HCT116 (cell line): ENCODE measurements around the gene GPR142. TPM values are rescaled to one million over a fixed set of nuclear protein-coding genes. Genes with fewer than 3 reads are reported as not detected.

Experiments
- ATAC-seq: fragments of 200-7000 bp; cut with Tn5 transposase; 2 replicates; pipeline ENCODE4 v1.9.1; 2020; ENCODE audit warnings: mild to moderate bottlenecking, moderate library complexity
- BruUV-seq: library from RNA; stranded (reverse); fragments of 400-500 nt; replicated peaks from 2 replicates; lab custom pipeline; 2021; lab: Mats Ljungman, UMichigan
- CTCF ChIA-PET: fragments of 300-600 bp; sonication (Branson Sonifier 250); formaldehyde crosslinking; loops from one replicate; lab custom pipeline; 2021; ENCODE audit warnings: antibody characterized with exemption; lab: Charles Lee
- POLR2A ChIA-PET: fragments of 300-600, 350-600 bp; sonication (Branson Sonifier 250); formaldehyde crosslinking; loops from one replicate; lab custom pipeline; 2021; ENCODE audit warnings: antibody characterized with exemption; lab: Charles Lee
- RAD21 ChIA-PET, 2 experiments: fragments of 300-600 bp; sonication (Branson Sonifier 250); formaldehyde crosslinking; loops; one replicate each; lab custom pipeline; 2023; ENCODE audit warnings: low total read pairs in 2 of 2; ENCODE audit not compliant: uncharacterized antibody in 2 of 2, unreplicated experiment in 2 of 2, low non-redundant PET in 1 of 2; lab: Charles Lee
- DNase-seq: peaks from one replicate; pipeline ENCODE4 v3.0.0-alpha.2; 2010; ENCODE audit warnings: low read depth, low spot score
- H2AFZ ChIP-seq: fragments of 200-600 bp; shearing (Covaris generic), sonication (generic); 2 replicates; pipeline ENCODE4 v1.6.1; 2017; ENCODE audit warnings: low read depth, mixed run types, mixed read lengths, antibody characterized with exemption, low read length; ENCODE audit not compliant: poor library complexity, severe bottlenecking
- H3K27ac ChIP-seq: 2 replicates; pipeline ENCODE4 v1.5.1; 2012; ENCODE audit warnings: low read depth, low read length
- H3K27me3 ChIP-seq: fragments of 200-600 bp; sonication (generic); 2 replicates; pipeline ENCODE4 v1.6.1; 2016; ENCODE audit warnings: mixed run types, low read length, mixed read lengths; ENCODE audit not compliant: insufficient read depth
- H3K36me3 ChIP-seq, 2 experiments: fragments of 200-500 bp in 1 of 2; fragments of 200-600 bp in 1 of 2; sonication (Bioruptor generic) in 1 of 2; sonication (generic) in 1 of 2; 2 replicates each; pipeline versions ENCODE4 v1.5.1 to v1.6.1; 2014 to 2016; ENCODE audit warnings: low read length in 2 of 2, inconsistent platforms in 1 of 2, mixed read lengths in 1 of 2, mixed run types in 1 of 2; ENCODE audit not compliant: insufficient read depth in 2 of 2, control insufficient read depth in 1 of 2
- H3K4me1 ChIP-seq, 2 experiments: fragments of 200-600 bp in 1 of 2; sonication (generic) in 1 of 2; 2 replicates each; pipeline versions ENCODE4 v1.5.1 to v1.6.1; 2012 to 2017; ENCODE audit warnings: low read length in 2 of 2, inconsistent platforms in 1 of 2, mild to moderate bottlenecking in 1 of 2, mixed read lengths in 1 of 2, mixed run types in 1 of 2, moderate library complexity in 1 of 2; ENCODE audit not compliant: insufficient read depth in 2 of 2, control insufficient read depth in 1 of 2
- H3K4me2 ChIP-seq: fragments of 200-600 bp; sonication (generic); 2 replicates; pipeline ENCODE4 v1.6.1; 2017; ENCODE audit warnings: mixed run types, low read length, mixed read lengths
- H3K4me3 ChIP-seq, 2 experiments: fragments of 200-600 bp in 1 of 2; sonication (generic) in 1 of 2; replicated peaks in 1 of 2; 2 replicates each; pipeline ENCODE4 v1.5.1; 2011 to 2016; ENCODE audit warnings: low read length in 2 of 2, control low read depth in 1 of 2, low read depth in 1 of 2, mild to moderate bottlenecking in 1 of 2, mixed read lengths in 1 of 2, mixed run types in 1 of 2
- H3K79me2 ChIP-seq: fragments of 200-600 bp; sonication (generic); 2 replicates; pipeline ENCODE4 v1.6.1; 2017; ENCODE audit warnings: mild to moderate bottlenecking, mixed run types, low read length, moderate library complexity, mixed read lengths; ENCODE audit not compliant: insufficient read depth
- H3K9ac ChIP-seq: fragments of 200-600 bp; sonication (generic); 2 replicates; pipeline ENCODE4 v1.6.1; 2016; ENCODE audit warnings: low read length, mixed read lengths
- H3K9me2 ChIP-seq: fragments of 200-600 bp; sonication (generic), shearing (Covaris generic); 2 replicates; pipeline ENCODE4 v1.6.1; 2017; ENCODE audit warnings: mixed run types, mild to moderate bottlenecking, moderate library complexity; ENCODE audit not compliant: insufficient read depth
- H3K9me3 ChIP-seq, 2 experiments: fragments of 200-500 bp in 1 of 2; fragments of 200-600 bp in 1 of 2; sonication (Bioruptor generic) in 1 of 2; sonication (generic) in 1 of 2; 2 replicates each; pipeline ENCODE4 v1.6.1; 2014 to 2017; ENCODE audit warnings: low read length in 2 of 2, mixed read lengths in 2 of 2, inconsistent platforms in 1 of 2, low read depth in 1 of 2, mild to moderate bottlenecking in 1 of 2, mixed run types in 1 of 2, moderate library complexity in 1 of 2; ENCODE audit not compliant: control insufficient read depth in 1 of 2, insufficient read depth in 1 of 2
- H4K20me1 ChIP-seq: fragments of 200-600 bp; sonication (generic), shearing (Covaris generic); 2 replicates; pipeline ENCODE4 v1.6.1; 2017; ENCODE audit warnings: mixed run types, mild to moderate bottlenecking, moderate library complexity; ENCODE audit not compliant: insufficient read depth
- EGR1 ChIP-seq: IDR thresholded peaks from 2 replicates; pipeline ENCODE4 v1.6.1; 2012; ENCODE audit warnings: low read depth
- ELF1 ChIP-seq: IDR thresholded peaks from 2 replicates; pipeline ENCODE4 v1.6.1; 2012; ENCODE audit warnings: low read depth, borderline replicate concordance
- FOSL1 ChIP-seq: IDR thresholded peaks from 2 replicates; pipeline ENCODE4 v1.6.1; 2012; ENCODE audit warnings: low read depth
- POLR2A ChIP-seq: IDR thresholded peaks from 2 replicates; pipeline ENCODE4 v1.7.0; 2011; ENCODE audit warnings: borderline replicate concordance; ENCODE audit not compliant: insufficient read depth, insufficient read length; ENCODE audit errors: extremely low read depth
- SIN3A ChIP-seq: IDR thresholded peaks from 2 replicates; pipeline ENCODE4 v1.6.1; 2012; ENCODE audit warnings: low read depth
- SP1 ChIP-seq: IDR thresholded peaks from 2 replicates; pipeline ENCODE4 v1.6.1; 2012; ENCODE audit warnings: low read depth
- YY1 ChIP-seq: IDR thresholded peaks from 2 replicates; pipeline ENCODE4 v1.6.1; 2011; ENCODE audit warnings: low read length, low read depth, moderate library complexity, mild to moderate bottlenecking; ENCODE audit not compliant: insufficient replicate concordance; ENCODE audit errors: extremely low read depth
- intact Hi-C: fragments of 100-400 bp; cut with micrococcal nuclease; formaldehyde crosslinking; loops from 2 replicates; pipeline ENCODE4 v1.10.0; 2022
- total RNA-seq: library from RNA; stranded (reverse); gene quantifications from one replicate; pipeline ENCODE4 v1.2.1, GENCODE V29; 2021; ENCODE audit not compliant: unreplicated experiment
- TF ChIP-seq, protein P1 (sequence below), 3 experiments: fragments of 200-600 bp in 1 of 3; sonication (generic) in 1 of 3; IDR thresholded peaks in 2 of 3; conservative IDR thresholded peaks in 1 of 3; 2 replicates each; pipeline ENCODE4 v1.5.1; 2012 to 2017; ENCODE audit warnings: low read depth in 2 of 3, low read length in 2 of 3, antibody characterized with exemption in 1 of 3, borderline replicate concordance in 1 of 3, control low read depth in 1 of 3, mild to moderate bottlenecking in 1 of 3, mixed read lengths in 1 of 3, mixed run types in 1 of 3, moderate library complexity in 1 of 3; ENCODE audit not compliant: insufficient read depth in 1 of 3
- TF ChIP-seq, protein P2 (sequence below): IDR thresholded peaks from 2 replicates; pipeline ENCODE4 v1.6.1; 2012

The GPR142 gene
- total RNA-seq, 1 experiment from 2014 or later = not detected

DNA sequence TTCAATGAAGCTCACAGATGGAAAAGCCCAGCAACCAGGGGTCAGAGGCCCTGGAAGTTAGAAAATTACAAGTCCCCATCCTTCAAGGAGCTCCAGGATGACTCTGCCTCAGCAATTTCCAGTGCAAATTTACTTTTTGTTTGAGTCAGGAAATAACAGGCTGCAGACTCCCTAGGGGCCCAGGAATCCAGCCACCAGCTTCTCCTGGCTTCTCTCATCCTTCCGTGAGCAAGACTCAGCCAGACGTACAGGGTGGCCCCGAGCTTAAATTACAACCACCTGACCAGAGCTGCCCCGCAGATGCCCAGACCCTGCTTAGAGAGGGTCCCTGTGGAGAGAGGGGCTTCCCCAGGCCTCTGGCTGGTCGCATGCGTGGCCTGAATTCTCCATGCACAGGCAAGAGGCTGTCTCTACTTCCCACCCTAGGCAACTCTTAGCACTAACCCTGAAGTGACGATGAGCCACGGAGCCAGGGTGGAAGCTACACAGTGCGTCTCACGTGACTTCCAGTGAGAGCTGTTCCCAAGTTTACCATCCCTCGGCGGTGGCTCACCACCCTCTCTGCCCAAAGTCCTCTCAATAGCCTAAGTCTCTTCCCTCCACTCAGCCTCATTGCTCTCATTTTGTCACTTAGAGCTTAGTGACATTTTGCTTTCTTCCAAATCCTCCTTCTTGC lies 27.1 kb downstream of the GPR142 start:
- Histone ChIP-seq H3K36me3 (no peaks in the 10 kb centered on the region), H3K79me2 (no peaks in the 10 kb centered on the region), H3K4me1 (peaks cover 0 to 6% of the 10 kb centered on the region in 2 experiments; a peak in 1 of 4 replicates), H3K27ac (no peak overlapping the region), H3K27me3 (no peaks in the 10 kb centered on the region), H3K4me3 (no peak overlapping the region), H3K4me2 (no peak overlapping the region), H3K9me3 (no peaks in the 10 kb centered on the region), H3K9me2 (no peaks in the 10 kb centered on the region), H4K20me1 (no peaks in the 10 kb centered on the region), H3K9ac (no peak overlapping the region), H2AFZ (no peak overlapping the region)
- ATAC-seq (no peak), DNase-seq (no peak)
- intact Hi-C loops = no loop called here
- BruUV-seq = no TSS peak
- ChIA-PET CTCF (interaction anchor here (1.1 to 2.2 kb wide), 2 partner anchors 15 to 22 kb away, joined by 3 to 6 read pairs; no protein-coding TSS in a partner anchor), POLR2A (no interaction called here), RAD21 (no interaction called here)
- no peak for TF ChIP-seq SP1
- no peak for TF ChIP-seq POLR2A
- no peak for TF ChIP-seq YY1
- TF ChIP-seq ELF1 = no peak
- TF ChIP-seq FOSL1 = no peak
- TF ChIP-seq, protein P1, sequence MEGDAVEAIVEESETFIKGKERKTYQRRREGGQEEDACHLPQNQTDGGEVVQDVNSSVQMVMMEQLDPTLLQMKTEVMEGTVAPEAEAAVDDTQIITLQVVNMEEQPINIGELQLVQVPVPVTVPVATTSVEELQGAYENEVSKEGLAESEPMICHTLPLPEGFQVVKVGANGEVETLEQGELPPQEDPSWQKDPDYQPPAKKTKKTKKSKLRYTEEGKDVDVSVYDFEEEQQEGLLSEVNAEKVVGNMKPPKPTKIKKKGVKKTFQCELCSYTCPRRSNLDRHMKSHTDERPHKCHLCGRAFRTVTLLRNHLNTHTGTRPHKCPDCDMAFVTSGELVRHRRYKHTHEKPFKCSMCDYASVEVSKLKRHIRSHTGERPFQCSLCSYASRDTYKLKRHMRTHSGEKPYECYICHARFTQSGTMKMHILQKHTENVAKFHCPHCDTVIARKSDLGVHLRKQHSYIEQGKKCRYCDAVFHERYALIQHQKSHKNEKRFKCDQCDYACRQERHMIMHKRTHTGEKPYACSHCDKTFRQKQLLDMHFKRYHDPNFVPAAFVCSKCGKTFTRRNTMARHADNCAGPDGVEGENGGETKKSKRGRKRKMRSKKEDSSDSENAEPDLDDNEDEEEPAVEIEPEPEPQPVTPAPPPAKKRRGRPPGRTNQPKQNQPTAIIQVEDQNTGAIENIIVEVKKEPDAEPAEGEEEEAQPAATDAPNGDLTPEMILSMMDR (IDR thresholded peaks at IDR 0.05 in 2 of 3, conservative IDR thresholded peaks at IDR 0.05 in 1 of 3; ENCODE audit: borderline replicate concordance in 1 of 3, insufficient read depth in 1 of 3, low read depth in 2 of 3, low read length in 2 of 3) = no peak
- no peak for TF ChIP-seq SIN3A
- TF ChIP-seq EGR1 = no peak
- TF ChIP-seq, protein P2, sequence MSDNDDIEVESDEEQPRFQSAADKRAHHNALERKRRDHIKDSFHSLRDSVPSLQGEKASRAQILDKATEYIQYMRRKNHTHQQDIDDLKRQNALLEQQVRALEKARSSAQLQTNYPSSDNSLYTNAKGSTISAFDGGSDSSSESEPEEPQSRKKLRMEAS = no peak
